Measurements from ENCODE around the gene NLGN1.

NLGN1 gene

GRCh38 chr3:174116421-174116820 is 718.9 kb downstream of the NLGN1 start:
- no peak for DNase-seq

GRCh38 chr3:174120997-174121396 is 723.5 kb downstream of the NLGN1 start:
- no peak for DNase-seq

GRCh38 chr3:174122411-174122810 is 724.9 kb downstream of the NLGN1 start:
- no peak for DNase-seq

- peak; percentile 29 for DNase-seq
Measured at GRCh38 chr3:174125267-174125824, 727.8 kb downstream of the NLGN1 start.

DNA sequence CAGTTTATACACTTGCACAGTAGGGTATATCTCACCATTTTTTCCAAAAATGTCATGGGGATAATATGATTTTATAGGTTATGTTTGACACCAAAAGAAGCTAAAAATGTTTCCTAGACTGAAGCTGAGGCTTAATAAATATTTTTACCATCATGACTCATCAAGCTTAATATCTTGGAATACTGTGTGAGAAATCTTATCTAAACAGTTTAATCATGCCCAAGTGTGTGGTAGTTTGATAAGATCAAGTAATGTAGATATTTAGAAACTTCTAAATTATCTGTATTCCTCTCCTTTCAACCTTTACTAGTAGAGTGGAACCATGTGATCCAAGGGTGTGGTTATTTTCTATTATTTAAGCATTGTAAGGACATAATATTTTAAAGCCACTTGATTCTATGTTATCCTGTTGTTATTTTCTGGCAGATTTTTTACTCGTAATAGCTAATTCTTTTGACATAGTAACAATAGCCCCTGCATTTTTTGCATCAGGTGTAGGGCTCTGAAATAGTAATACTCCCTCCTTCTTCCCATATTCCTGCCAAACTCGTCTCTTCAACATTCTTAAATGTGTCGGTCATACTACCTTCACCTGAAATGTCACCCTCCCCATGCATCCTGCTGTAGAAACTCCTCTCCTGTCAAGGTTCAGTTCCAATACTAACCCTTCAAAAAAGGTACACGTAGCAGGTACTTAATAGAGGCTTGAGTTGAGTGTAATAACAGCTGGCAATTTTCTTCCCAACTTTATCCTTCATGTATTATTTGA is 729.6 kb downstream of the NLGN1 start:
- no peak for DNase-seq

DNA sequence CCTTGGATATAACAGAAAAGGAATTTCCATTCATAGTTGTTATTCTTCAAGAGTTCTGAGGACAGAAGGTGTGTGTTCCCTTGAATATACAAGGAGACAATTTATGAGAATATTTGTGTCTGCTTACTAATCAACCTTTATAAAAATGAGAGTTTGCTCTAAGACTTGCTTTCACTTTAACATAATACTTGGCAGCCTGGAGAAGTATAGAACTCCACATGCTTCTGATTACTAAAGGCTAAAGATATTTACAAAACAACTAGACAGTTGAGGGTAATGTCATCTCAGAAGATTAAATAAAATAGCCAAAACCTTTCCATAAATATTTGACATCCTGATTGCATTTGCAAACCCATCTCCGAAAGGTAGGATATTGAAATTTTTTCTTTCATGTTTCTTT is 734.5 kb downstream of the NLGN1 start:
- no peak for DNase-seq

DNA sequence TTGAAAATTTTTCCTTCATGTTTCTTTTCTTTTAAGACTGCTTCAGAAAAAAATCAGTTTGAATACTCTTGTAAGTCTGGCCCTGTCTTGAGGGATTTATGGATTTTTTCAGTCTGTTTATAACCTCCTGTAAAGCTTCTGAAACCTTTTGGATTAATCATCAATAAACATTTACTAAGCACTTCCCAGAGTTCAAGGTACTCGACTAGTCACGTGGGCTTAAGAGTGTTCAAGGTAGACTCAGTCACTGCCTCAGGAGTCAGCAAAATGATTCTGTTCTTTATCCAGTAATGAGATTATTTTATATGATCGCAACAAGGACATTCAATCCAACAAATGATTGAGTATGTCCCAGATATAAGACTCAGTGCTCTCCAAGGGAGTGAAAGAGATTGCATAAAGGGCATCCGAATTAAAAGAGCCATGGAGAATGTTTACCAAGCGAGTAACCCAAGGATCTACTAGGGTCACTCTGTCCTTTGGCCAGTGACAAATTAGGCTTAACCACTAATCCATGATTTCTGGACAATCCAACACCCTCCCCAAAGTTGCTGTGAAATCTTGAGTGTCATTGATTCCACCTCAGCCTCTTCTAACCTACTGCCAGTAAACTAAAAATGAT is 735.0 kb downstream of the NLGN1 start:
- no peak for DNase-seq

- no peak for DNase-seq
Measured at GRCh38 chr3:174146008-174146407, 748.5 kb downstream of the NLGN1 start.

GRCh38 chr3:174147798-174148197 is 750.3 kb downstream of the NLGN1 start:
- no peak for DNase-seq

DNA sequence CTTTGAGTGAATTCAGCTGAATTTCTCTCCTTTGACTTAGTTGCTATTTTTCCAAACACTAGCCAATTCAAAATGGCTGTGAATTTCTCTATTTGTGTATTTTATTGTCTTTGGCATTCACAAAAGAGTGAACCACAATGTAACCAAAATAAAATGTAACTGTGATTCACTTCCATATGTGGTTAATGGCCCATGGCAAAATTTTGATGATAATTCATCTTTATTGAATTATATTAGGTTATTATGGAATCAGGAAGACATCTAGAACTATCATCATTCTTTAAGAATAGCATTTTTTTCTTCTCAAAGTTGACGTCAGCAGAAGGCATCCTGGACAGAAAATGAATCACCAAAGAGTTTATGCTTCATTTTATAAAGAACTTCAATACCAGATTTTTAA is 756.3 kb downstream of the NLGN1 start:
- DNase-seq: no peak

- DNase-seq: no peak
Measured at GRCh38 chr3:174156200-174156599, 758.7 kb downstream of the NLGN1 start.

GRCh38 chr3:174158674-174159073 is 761.1 kb downstream of the NLGN1 start:
- no peak for DNase-seq

DNA sequence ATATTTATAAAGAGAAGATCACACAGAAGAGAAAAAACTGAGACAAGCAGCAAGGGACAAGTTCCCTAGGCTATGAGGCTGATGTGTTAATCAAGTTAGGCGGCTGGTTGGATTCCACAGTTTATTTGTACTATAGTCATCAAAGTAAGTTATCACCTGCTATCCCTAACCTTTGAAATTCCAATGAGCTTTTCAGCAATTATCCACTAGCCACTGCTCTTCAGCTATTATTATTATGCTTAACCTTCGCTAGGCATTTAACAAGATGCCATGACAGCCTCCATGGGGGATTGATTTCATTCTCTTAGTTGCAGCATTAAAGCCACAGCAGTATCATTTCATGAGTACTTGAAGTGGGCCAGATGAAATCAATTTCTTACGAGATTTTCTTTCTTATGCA is 762.1 kb downstream of the NLGN1 start:
- no peak for DNase-seq

GRCh38 chr3:174162550-174162949 is 765.0 kb downstream of the NLGN1 start:
- no peak for DNase-seq

GRCh38 chr3:174168026-174168425 is 770.5 kb downstream of the NLGN1 start:
- DNase-seq: no peak

- DNase-seq: no peak
Measured at GRCh38 chr3:174168538-174169254, 771.2 kb downstream of the NLGN1 start.

GRCh38 chr3:174169736-174170135 is 772.2 kb downstream of the NLGN1 start:
- DNase-seq: no peak

GRCh38 chr3:174170248-174170647 is 772.7 kb downstream of the NLGN1 start:
- no peak for DNase-seq

DNA sequence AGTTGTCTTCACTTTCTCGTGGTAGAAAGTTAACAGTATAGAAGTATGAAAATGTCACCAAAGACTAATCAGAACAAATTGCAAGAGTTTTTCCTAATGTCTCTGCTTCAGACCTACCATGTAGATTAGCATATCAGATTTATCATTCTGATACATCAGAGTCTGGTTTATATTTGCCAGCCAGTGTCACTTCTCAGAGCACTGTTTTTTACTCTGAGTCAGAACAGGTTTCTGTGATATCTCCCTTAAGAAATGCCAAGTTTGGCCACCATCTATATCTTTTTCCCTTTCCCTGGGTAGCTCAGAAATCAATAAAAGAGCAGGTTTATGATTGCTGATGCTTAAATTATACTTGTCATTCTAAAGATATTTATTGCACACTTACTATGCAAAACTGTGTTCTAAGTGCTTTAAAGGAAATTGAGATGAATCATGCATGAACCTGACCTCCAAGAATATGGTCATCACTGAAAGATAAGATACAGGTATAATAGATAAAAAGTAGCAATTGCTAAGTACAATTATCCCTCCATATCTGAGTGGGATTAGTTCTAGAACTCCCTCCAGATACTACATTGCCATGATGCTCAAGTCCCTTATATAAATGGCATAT is 788.9 kb downstream of the NLGN1 start:
- DNase-seq: no peak

GRCh38 chr3:174191380-174191779 is 793.8 kb downstream of the NLGN1 start:
- no peak for DNase-seq

- DNase-seq: no peak
Measured at GRCh38 chr3:174191895-174192294, 794.4 kb downstream of the NLGN1 start.

GRCh38 chr3:174192471-174192870 is 794.9 kb downstream of the NLGN1 start:
- DNase-seq: no peak

GRCh38 chr3:174193604-174194003 is 796.1 kb downstream of the NLGN1 start:
- DNase-seq: no peak
